ENCODE data around the gene TOPORS. TPM values are rescaled to one million over a fixed set of nuclear protein-coding genes. Genes with fewer than 3 reads are reported as not detected.

The TOPORS gene
- total and polyA plus RNA-seq, 2 experiments from 2014 or later: 31.8 to 35.9 TPM

DNA sequence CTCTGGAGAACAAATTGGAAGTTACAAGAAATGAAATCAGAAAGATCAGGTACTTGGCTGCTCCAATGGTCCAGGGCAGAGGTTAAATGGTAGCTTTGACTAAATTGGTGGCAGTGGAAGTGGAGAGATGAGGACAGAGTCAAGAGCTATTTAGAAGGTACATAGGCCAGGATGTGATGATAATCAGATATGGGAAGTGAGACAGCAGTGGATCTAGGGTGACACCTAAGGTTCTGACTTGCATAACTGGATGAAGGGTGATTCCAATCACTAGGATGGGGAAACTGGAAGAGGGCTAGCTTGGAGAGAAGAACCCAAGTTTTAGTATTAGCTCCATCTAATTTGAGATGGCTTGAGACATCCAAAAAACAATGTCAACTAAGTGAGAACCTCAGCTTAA, 44.5 kb upstream of the TOPORS start:
- DNase-seq (ENCODE audit: low spot score) (no peak), ATAC-seq (no peak)
- Histone ChIP-seq H3K36me3 (ENCODE audit: insufficient read depth) (no peaks in the 10 kb centered on the region), H3K79me2 (replicated peaks; ENCODE audit: insufficient read depth) (no peaks in the 10 kb centered on the region), H3F3A (replicated peaks; ENCODE audit: low read depth) (no peaks in the 10 kb centered on the region), H3K4me2 (no peak overlapping the region), H2AFZ (no peak overlapping the region), H3K4me3 (no peak overlapping the region), H3K27me3 (ENCODE audit: insufficient read depth) (no peaks in the 10 kb centered on the region), H3K27ac (ENCODE audit: low read depth) (no peak overlapping the region), H3K9me2 (ENCODE audit: insufficient read depth) (peaks cover 9% of the 10 kb centered on the region; the same call in 1 of the 2 replicates), H4K20me1 (replicated peaks; ENCODE audit: insufficient read depth) (no peaks in the 10 kb centered on the region), H3K4me1 (ENCODE audit: insufficient read depth) (no peaks in the 10 kb centered on the region)
- TF ChIP-seq ZNF462 (CRISPR knock-in tag; IDR thresholded peaks at IDR 0.05) (no peak), NANOG (IDR thresholded peaks at IDR 0.05; ENCODE audit: borderline replicate concordance) (no peak), JUNB (IDR thresholded peaks at IDR 0.05; ENCODE audit: unreplicated experiment) (no peak), ETS1 (IDR thresholded peaks at IDR 0.05) (no peak), ZNF114 (CRISPR knock-in tag; IDR thresholded peaks at IDR 0.05) (no peak), EZH2phosphoT487 (IDR thresholded peaks at IDR 0.05; ENCODE audit: unreplicated experiment) (no peak), POLR2AphosphoS5 (IDR thresholded peaks at IDR 0.05; ENCODE audit: low read depth) (no peak), STAT1 (IDR thresholded peaks at IDR 0.05; ENCODE audit: unreplicated experiment) (no peak), REST (IDR thresholded peaks at IDR 0.05; ENCODE audit: unreplicated experiment) (no peak), EZH2 (IDR thresholded peaks at IDR 0.05; ENCODE audit: low read depth, unreplicated experiment) (no peak)
- TF ChIP-seq, protein P1, sequence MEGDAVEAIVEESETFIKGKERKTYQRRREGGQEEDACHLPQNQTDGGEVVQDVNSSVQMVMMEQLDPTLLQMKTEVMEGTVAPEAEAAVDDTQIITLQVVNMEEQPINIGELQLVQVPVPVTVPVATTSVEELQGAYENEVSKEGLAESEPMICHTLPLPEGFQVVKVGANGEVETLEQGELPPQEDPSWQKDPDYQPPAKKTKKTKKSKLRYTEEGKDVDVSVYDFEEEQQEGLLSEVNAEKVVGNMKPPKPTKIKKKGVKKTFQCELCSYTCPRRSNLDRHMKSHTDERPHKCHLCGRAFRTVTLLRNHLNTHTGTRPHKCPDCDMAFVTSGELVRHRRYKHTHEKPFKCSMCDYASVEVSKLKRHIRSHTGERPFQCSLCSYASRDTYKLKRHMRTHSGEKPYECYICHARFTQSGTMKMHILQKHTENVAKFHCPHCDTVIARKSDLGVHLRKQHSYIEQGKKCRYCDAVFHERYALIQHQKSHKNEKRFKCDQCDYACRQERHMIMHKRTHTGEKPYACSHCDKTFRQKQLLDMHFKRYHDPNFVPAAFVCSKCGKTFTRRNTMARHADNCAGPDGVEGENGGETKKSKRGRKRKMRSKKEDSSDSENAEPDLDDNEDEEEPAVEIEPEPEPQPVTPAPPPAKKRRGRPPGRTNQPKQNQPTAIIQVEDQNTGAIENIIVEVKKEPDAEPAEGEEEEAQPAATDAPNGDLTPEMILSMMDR (conservative IDR thresholded peaks at IDR 0.05; ENCODE audit: low read depth in 2 of 2): no peak
- peaks cover 3% of the 10 kb centered on the region for H3K27me3 Mint-ChIP-seq (ENCODE audit: insufficient read depth, low read depth, poor library complexity)
- H3K4me3 Mint-ChIP-seq: no peak overlapping the region
- no peaks in the 10 kb centered on the region for H3K36me3 Mint-ChIP-seq (ENCODE audit: low read depth)
- no peaks in the 10 kb centered on the region; the same call in 2 of the 3 replicates for H3K9me3 Mint-ChIP-seq
- H3K27ac Mint-ChIP-seq: no peak overlapping the region
- no peaks in the 10 kb centered on the region for H3K4me1 Mint-ChIP-seq

Data from GM23338 (cell line).